OCI-LY7 (cell line): ENCODE results near the gene PITX2.

Source experiments
- EZH2phosphoT487 ChIP-seq: fragments of 200-600 bp; sonication (generic); IDR thresholded peaks from 2 replicates; pipeline ENCODE4 v1.6.1; 2018; ENCODE audit warnings: low read depth, borderline replicate concordance, mild to moderate bottlenecking, mixed run types, antibody characterized with exemption, low read length, moderate library complexity, mixed read lengths
- TF ChIP-seq, protein P1 (sequence below): fragments of 200-600 bp; sonication (generic); conservative IDR thresholded peaks from 2 replicates; pipeline ENCODE4 v1.5.1; 2014; ENCODE audit warnings: mild to moderate bottlenecking, antibody characterized with exemption, low read length, moderate library complexity, mixed read lengths

DNA sequence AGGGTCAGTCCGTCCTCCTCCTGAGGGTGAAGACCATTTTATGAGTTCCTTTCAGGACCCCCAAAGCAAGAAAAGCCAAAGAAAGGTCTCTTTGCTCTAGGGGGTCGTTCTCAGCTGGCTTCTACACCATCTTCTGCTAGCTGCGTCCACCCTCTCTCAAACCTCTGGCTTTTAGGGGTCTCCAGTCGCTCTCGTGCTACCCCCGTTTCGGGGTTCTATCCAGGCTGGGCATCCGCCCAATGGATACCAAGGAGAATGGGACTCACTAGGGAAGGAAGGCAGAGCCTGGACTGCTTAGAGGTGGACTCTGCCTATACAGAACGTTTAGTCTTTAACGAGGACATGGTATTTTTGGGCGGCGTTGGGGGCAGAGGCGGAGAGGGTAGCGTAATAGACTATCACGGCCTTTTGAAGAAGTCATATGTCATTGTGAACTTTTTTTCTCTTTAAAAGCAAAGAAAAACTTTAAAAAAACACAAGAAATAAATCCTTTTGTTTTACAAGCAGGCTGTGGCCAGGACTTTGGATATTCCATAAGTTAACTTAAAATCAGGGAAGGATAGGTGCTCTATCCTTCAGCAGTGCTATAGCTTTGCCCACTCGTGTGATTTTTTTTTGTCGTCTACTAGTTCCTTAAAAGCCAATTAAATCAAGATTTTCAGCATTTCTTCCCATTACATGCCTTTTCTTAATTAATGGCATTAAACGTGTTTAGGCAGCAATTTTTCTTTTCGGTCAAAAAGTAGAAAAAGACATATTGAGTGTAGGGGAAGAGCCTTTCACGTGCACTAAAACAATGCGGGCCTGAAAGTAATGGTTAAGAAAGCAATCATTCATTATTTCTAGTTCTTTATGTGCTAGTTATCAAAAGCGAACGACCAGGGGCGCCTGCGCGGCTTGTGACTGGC is 7.2 kb upstream of the PITX2 start:
- TF ChIP-seq, protein P1, sequence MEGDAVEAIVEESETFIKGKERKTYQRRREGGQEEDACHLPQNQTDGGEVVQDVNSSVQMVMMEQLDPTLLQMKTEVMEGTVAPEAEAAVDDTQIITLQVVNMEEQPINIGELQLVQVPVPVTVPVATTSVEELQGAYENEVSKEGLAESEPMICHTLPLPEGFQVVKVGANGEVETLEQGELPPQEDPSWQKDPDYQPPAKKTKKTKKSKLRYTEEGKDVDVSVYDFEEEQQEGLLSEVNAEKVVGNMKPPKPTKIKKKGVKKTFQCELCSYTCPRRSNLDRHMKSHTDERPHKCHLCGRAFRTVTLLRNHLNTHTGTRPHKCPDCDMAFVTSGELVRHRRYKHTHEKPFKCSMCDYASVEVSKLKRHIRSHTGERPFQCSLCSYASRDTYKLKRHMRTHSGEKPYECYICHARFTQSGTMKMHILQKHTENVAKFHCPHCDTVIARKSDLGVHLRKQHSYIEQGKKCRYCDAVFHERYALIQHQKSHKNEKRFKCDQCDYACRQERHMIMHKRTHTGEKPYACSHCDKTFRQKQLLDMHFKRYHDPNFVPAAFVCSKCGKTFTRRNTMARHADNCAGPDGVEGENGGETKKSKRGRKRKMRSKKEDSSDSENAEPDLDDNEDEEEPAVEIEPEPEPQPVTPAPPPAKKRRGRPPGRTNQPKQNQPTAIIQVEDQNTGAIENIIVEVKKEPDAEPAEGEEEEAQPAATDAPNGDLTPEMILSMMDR, result no peak
- no peak for TF ChIP-seq EZH2phosphoT487
